Fibroblast of lung (primary cell): Measurements from ENCODE around the gene DSTN. TPM values are rescaled to one million over a fixed set of nuclear protein-coding genes. Genes with fewer than 3 reads are reported as not detected.

Experiments
- DNase-seq, 2 donors: peaks; one replicate each; pipeline versions ENCODE4 v3.0.0 to v3.0.0-alpha.2; 2010; ENCODE audit warnings: low read depth in 2 of 2
- H2AFZ ChIP-seq: 2 replicates; pipeline ENCODE4 v1.5.1; 2012; ENCODE audit warnings: low read length, control low read depth, inconsistent platforms
- H3K27ac ChIP-seq: 2 replicates; pipeline ENCODE4 v1.5.1; 2011; ENCODE audit warnings: low read length, control low read depth; ENCODE audit not compliant: insufficient read depth
- H3K27me3 ChIP-seq: 2 replicates; pipeline ENCODE4 v1.5.1; 2011; ENCODE audit warnings: mild to moderate bottlenecking, low read length; ENCODE audit not compliant: control insufficient read depth, insufficient read depth
- H3K36me3 ChIP-seq: 2 replicates; pipeline ENCODE4 v1.5.1; 2011; ENCODE audit warnings: low read length; ENCODE audit not compliant: control insufficient read depth, insufficient read depth
- H3K4me1 ChIP-seq: 2 replicates; pipeline ENCODE4 v1.5.1; 2011; ENCODE audit warnings: low read length; ENCODE audit not compliant: control insufficient read depth, insufficient read depth; ENCODE audit errors: extremely low read depth
- H3K4me2 ChIP-seq: 2 replicates; pipeline ENCODE4 v1.5.1; 2011; ENCODE audit warnings: low read length, control low read depth; ENCODE audit not compliant: insufficient read depth; ENCODE audit errors: extremely low read depth
- H3K4me3 ChIP-seq, 4 experiments: fragments of 200-600 bp in 1 of 4; sonication (generic) in 1 of 4; replicated peaks in 1 of 4; 2 replicates each; pipeline ENCODE4 v1.5.1; 2011 to 2016; ENCODE audit warnings: low read length in 4 of 4, low read depth in 3 of 4, mild to moderate bottlenecking in 3 of 4, control low read depth in 2 of 4, inconsistent platforms in 1 of 4, mixed read lengths in 1 of 4; ENCODE audit not compliant: insufficient read depth in 1 of 4; ENCODE audit errors: control extremely low read depth in 1 of 4
- H3K79me2 ChIP-seq: 2 replicates; pipeline ENCODE4 v1.5.1; 2012; ENCODE audit warnings: mild to moderate bottlenecking, low read length, inconsistent platforms; ENCODE audit not compliant: control insufficient read depth, insufficient read depth
- H3K9ac ChIP-seq: 2 replicates; pipeline ENCODE4 v1.5.1; 2011; ENCODE audit warnings: mild to moderate bottlenecking, low read length, control low read depth; ENCODE audit not compliant: insufficient read depth
- H3K9me3 ChIP-seq: 2 replicates; pipeline ENCODE4 v1.5.1; 2012; ENCODE audit warnings: low read depth, low read length; ENCODE audit not compliant: control insufficient read depth, insufficient read depth
- H4K20me1 ChIP-seq: 2 replicates; pipeline ENCODE4 v1.5.1; 2011; ENCODE audit warnings: low read length; ENCODE audit not compliant: control insufficient read depth, insufficient read depth; ENCODE audit errors: extremely low read depth
- EZH2 ChIP-seq: IDR thresholded peaks from 2 replicates; pipeline ENCODE4 v1.5.1; 2012; ENCODE audit warnings: low read length, control low read depth, mild to moderate bottlenecking; ENCODE audit errors: missing control alignments
- polyA plus RNA-seq, 2 donors: library from polyadenylated mRNA; depleted of rRNA in 1 of 2; stranded (reverse) in 1 of 2; unstranded in 1 of 2; fragments of >200 nt; gene quantifications; 2 replicates each; pipeline ENCODE4 v1.2.1, GENCODE V29; 2011 to 2012; ENCODE audit warnings: missing spikeins in 1 of 2
- total RNA-seq: library from RNA; depleted of rRNA; stranded (reverse); fragments of >200 nt; gene quantifications from 2 replicates; pipeline ENCODE4 v1.2.1, GENCODE V29; 2014
- TF ChIP-seq, protein P1 (sequence below), 2 donors: IDR thresholded peaks in 1 of 2; conservative IDR thresholded peaks in 1 of 2; 1 replicate in 1 of 2; 2 replicates in 1 of 2; pipeline ENCODE4 v1.5.1; 2011 to 2012; ENCODE audit warnings: low read length in 2 of 2, control low read depth in 1 of 2, inconsistent platforms in 1 of 2, low read depth in 1 of 2, mild to moderate bottlenecking in 1 of 2

DSTN gene
- total and polyA plus RNA-seq, 2 donors (not counting 1 experiment from before 2014, with no cell fraction given): 289 to 737 TPM

DNA sequence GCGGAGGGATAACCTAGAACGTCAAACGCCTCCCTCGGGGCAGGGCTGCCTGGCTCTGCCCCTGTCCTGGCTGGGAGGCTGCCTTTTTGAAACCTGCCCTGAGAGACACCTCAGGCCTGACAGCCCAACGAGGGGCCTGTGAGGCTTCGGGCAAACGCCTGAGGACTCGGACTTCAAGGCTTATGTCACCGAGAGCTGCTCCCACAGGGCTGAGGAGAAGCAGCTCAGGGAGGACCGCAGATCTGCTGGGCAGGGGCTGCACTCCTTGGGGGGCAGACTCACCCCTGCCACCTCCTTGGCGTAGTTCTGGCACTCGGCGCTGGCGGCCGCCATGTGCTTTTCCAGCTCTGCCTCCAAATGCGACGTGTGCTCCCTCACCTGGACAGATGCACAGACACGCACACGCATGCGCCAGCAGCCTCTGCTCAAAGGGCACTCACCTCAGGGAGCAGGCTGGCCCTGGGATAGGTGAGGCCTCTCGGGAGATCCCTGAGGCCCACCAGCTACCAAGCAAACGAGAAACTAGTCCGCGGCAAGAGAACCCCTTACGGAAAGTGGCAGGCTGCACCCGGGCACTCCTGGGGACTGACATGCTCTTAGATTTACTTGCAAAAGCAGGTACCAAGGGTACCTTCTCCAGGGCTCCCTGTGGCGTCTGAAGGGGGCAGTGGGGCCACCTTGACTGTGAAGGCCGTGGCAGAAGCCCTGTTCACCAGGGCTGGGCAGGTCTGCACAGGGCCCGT is 49.6 kb downstream of the DSTN start:
- TF ChIP-seq, protein P1, sequence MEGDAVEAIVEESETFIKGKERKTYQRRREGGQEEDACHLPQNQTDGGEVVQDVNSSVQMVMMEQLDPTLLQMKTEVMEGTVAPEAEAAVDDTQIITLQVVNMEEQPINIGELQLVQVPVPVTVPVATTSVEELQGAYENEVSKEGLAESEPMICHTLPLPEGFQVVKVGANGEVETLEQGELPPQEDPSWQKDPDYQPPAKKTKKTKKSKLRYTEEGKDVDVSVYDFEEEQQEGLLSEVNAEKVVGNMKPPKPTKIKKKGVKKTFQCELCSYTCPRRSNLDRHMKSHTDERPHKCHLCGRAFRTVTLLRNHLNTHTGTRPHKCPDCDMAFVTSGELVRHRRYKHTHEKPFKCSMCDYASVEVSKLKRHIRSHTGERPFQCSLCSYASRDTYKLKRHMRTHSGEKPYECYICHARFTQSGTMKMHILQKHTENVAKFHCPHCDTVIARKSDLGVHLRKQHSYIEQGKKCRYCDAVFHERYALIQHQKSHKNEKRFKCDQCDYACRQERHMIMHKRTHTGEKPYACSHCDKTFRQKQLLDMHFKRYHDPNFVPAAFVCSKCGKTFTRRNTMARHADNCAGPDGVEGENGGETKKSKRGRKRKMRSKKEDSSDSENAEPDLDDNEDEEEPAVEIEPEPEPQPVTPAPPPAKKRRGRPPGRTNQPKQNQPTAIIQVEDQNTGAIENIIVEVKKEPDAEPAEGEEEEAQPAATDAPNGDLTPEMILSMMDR (conservative IDR thresholded peaks at IDR 0.05 in 1 of 2, IDR thresholded peaks at IDR 0.05 in 1 of 2; ENCODE audit: low read depth in 1 of 2, low read length in 2 of 2): no peak
- no peak for TF ChIP-seq EZH2
- no peak for DNase-seq
- Histone ChIP-seq H3K27ac (no peak overlapping the region), H3K9me3 (no peaks in the 10 kb centered on the region), H3K27me3 (no peaks in the 10 kb centered on the region), H4K20me1 (no peaks in the 10 kb centered on the region), H3K4me1 (peaks cover 7% of the 10 kb centered on the region), H3K4me3 (no peak overlapping the region), H2AFZ (no peak overlapping the region), H3K4me2 (no peak overlapping the region), H3K79me2 (peaks cover 2% of the 10 kb centered on the region), H3K36me3 (peaks cover 75% of the 10 kb centered on the region), H3K9ac (no peak overlapping the region)

- Histone ChIP-seq H3K27me3 (no peaks in the 10 kb centered on the region), H3K4me2 (no peak overlapping the region), H3K27ac (no peak overlapping the region), H3K36me3 (peaks cover 72% of the 10 kb centered on the region), H3K9ac (no peak overlapping the region), H2AFZ (no peak overlapping the region), H3K9me3 (no peaks in the 10 kb centered on the region), H3K4me1 (no peaks in the 10 kb centered on the region), H3K4me3 (no peak overlapping the region), H4K20me1 (no peaks in the 10 kb centered on the region), H3K79me2 (peaks cover 2% of the 10 kb centered on the region)
- DNase-seq: no peak
- TF ChIP-seq, protein P1 (conservative IDR thresholded peaks at IDR 0.05 in 1 of 2, IDR thresholded peaks at IDR 0.05 in 1 of 2; ENCODE audit: low read depth in 1 of 2, low read length in 2 of 2): no peak
- no peak for TF ChIP-seq EZH2
Observed at GRCh38 chr20:17620371-17621228, 50.7 kb downstream of the DSTN start.

DNA sequence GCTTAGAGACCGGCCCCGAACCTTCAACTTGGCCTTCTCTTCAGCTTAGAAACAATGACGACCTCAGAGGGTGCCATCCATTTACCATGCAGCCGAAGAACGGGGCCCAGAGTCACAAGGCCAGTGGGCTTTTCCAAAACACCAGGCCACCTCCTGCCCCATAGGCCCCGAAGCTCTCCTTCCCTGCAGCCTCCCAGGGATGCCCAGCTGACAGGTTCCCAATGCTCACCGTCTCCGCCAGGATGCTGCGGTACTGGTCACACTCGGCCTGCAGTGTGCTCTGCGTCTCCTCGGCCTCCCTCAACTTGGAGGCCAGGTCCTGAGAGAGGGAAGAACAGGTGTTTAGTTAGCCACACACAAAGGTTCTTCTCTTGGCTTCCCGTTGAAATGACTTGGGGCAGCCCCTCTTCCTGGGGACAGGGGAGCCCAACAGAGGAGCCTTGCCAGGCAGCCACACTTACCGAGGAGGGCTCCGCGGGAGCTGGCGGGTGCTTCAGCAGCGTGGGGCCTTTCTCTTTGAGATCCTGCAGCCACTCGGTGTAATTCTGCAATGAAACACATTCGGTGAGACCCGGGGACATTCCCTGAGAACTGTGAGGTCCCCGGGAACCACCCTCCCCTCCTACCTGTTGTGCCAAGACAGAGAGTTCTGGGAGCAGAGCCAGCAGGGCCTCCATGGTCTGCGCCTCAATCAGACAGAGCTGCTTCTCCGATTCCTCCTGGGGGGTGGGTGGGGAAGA is 51.5 kb downstream of the DSTN start:
- Histone ChIP-seq H3K27ac (no peak overlapping the region), H4K20me1 (no peaks in the 10 kb centered on the region), H3K27me3 (no peaks in the 10 kb centered on the region), H3K4me2 (no peak overlapping the region), H2AFZ (no peak overlapping the region), H3K36me3 (peaks cover 69% of the 10 kb centered on the region), H3K79me2 (peaks cover 5% of the 10 kb centered on the region), H3K9ac (no peak overlapping the region), H3K9me3 (no peaks in the 10 kb centered on the region), H3K4me3 (no peak overlapping the region), H3K4me1 (no peaks in the 10 kb centered on the region)
- no peak for DNase-seq
- TF ChIP-seq EZH2: no peak
- TF ChIP-seq, protein P1 (conservative IDR thresholded peaks at IDR 0.05 in 1 of 2, IDR thresholded peaks at IDR 0.05 in 1 of 2; ENCODE audit: low read depth in 1 of 2, low read length in 2 of 2): no peak
